ENCODE results near the gene CCDC167.

DNA sequence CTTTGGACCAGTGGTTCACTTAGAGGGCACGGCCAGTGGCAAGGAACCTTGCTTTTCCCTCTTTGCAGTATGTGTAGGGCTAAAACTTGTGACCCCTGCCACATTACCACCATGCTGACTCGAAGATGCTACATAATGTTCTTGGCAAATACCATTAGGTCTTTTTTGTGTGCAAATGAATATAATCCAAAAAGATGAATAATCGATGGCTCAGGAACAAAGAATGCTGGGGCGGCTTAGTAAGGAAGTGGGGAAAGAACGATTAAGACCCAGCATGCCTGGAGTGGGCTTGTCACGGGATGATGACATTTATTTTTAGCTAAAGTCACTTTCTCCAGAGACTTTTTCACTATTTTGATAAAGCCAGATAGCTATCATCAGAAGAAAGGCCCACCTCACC is 43.6 kb downstream of the CCDC167 start:
- TF ChIP-seq GATA2 (IDR thresholded peaks at IDR 0.05; ENCODE audit: low read depth, low read length) (no peak), GATA3 (IDR thresholded peaks at IDR 0.05; ENCODE audit: low read depth, low read length) (no peak)
